HG03139 (cell line): Measurements from ENCODE around the gene EZR.

Source experiments
- ATAC-seq: cut with Tn5 transposase; IDR thresholded peaks from one replicate; pipeline ENCODE4 v1.9.1; 2021; ENCODE audit not compliant: unreplicated experiment

The EZR gene

DNA sequence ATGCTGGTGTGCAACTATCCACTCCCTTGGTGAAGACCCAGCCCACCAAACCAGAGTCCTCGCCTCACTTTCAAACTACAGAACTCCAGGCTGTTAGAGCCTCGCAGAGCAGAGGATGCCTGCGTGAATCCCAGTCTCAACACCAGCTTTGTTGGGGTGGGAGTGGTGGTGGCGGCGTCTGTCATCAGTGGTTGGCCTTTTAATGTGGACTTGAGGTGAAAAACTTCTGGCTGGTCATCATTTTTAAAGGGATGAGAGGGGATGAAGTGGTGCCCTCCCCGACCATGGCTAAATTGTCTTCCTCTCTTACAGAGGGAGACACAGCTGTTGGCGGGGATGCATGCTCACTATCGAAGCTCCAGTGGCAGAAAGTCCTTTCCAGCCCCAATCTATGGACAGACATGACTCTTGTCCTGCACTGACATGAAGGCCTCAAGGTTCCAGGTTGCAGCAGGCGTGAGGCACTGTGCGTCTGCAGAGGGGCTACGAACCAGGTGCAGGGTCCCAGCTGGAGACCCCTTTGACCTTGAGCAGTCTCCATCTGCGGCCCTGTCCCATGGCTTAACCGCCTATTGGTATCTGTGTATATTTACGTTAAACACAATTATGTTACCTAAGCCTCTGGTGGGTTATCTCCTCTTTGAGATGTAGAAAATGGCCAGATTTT is 54.9 kb downstream of the EZR start:
- no peak for ATAC-seq

DNA sequence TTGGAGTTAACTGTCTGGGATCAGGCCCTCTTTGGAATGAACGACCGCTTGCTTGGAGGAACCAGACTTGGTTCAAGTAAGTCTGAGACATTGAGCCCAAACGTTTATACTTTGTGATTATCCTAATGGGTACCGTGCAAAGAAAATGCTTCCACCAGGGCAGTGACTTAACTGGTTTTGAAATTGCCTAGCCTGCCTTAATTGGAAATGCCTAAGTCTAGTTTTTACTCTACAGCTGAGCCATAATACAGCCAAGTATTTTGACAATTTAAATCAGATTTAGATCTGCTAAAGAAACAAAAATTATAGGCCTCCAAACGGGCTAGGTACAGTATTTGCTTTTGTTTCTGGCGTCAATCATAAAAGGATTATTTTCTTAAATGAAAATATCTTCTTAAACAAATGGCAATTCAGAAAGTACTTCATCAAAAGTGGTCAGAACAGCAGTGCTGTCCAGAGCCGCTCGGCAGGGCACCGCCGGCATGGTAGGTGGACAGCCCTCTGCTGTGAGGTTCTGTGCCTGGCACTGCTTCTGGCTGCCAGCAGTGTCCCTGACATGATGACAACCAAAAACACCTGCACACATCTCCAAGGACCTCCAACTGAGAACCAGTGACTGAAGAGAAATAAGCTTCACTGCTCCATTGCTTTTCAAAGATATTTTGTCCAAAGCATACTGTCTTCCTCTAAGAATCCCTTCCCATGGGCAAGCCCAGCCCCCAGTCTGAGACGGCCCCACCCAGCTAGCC is 55.6 kb downstream of the EZR start:
- ATAC-seq: no peak

DNA sequence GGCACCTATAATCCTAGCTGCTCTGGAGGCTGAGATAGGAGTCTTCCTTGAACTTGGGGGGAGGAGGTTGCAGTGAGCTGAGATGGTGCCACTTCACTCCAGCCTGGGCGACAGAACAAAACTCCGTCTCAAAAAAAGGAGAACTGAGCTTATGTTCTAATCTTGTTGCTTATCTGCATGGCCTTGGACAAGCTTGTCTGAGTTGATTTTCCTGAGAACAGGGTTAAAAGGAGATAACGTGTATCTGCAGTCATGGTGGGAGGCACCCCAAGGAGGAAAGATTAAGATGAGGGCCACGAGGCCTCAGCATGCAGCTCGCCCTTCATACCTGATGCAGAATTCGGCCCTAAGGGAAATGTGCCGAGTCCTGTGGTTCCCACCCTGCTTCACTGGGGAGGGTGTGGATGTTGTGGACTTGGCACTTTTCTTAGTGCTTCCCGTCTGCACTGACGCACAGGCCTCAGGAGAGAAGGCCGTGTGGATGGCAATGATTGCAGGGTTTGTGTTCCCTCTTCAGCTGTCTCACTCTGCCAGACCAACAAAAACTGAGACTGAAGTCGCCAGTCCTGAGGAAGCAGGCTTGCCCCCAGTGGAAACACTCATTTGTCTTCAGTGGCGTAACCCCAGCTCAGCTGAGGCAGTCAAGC is 56.3 kb downstream of the EZR start:
- no peak for ATAC-seq

DNA sequence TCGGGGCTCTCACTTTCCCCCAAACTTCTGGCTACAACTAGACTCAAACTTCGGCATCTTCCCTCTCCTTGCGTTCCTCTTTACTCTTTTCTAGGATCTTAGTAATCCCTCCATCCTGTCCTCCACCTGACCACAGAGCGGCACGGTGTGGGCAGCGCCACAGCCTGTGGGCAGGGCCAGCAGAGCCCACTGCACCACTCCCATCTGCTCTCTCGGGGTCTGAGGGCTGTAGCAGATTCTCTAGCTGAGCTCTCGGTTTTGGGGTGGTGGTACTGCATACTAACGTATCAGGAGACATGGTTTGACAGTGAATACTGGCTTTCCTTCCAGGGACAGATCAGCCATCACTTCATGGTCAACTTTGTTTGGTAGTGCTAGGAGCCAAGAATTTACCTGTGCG is 57.4 kb downstream of the EZR start:
- ATAC-seq: no peak

DNA sequence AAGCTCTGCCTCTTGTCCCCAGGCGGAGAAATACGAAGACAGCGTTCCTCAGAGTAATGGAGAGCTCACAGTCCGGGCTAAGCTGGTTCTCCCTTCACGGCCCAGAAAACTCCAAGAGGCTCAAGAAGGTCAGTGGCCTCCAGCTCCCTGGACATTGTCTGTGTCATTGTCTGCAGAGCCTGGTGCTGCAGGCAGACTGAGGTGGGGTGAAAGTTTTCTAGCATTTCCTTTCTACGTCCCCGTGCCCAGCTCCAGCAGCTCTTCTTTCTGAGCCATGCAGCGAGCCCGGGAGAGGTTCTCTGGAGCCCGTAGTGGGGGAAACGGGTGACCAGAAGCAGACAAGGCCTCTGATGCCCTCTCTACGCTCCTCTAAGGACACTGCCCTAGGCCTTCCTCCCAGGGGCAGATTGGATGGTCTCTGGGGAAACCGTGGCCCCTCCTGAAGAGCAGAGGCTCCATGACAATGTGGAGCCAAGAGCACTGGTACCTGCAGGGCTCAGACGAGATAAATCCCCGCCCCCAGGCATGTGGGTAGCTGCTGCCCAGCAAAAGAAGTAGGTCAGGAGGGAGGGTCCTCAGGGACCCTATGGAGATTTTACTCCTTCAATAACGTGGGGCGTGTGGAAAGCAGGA is 58.4 kb downstream of the EZR start:
- ATAC-seq: no peak

DNA sequence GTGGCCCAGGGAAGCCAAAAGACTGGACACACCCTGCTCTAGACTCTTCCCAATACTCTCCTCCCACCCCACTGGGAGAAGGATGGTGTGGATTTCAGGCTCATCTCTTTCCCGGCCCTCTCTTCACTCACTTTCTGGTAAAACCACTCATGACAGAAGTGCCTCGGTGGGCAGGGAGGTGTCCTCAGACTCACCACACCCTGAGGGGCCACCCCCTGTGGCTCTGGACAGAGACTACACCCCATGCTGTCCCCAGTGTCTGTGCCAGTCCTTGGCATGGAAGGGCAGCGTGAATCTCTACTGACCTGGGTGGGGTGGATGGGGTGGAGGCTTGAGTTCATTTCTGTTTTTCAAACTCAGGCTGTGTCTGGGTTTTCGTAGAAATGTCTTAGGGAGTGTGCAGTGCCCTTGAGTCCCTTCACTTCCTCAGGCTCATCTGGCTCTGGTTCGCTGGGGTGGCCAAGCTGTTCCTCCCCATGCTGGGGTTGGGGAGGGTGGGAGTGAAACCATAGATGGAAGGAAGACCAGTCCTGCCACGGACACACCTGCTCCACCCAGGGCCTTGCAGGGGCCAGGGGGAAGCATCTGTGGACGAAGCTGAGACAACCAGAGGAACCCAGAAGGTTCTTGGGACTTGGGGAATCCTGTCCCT is 59.1 kb downstream of the EZR start:
- no peak for ATAC-seq

DNA sequence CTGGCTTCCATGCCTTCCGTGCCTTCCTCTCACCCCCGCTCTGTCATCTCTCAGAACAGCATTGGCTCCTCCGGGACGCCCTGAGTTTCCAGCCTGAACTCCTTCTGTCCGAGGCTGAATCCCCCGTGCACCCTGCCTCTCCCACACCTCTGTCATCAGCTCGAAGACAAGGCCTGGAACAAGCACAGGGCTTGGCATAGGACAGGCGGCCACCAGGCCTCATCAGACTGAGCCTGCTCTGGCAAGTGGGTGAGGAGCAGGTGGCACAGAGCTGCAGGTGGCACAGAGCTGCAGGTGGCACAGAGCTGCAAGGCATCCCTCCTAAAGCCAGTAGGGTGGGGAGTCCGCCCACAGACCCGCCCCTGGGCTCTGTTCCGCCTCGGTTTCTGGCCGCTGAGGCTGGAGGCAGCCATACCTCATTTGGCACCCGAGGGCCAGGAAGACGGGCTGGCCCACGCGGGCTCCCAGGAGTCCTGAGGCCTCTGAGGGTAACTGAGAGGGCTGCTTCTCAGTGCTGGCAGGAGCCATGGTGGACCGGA is 60.2 kb downstream of the EZR start:
- ATAC-seq: no peak

DNA sequence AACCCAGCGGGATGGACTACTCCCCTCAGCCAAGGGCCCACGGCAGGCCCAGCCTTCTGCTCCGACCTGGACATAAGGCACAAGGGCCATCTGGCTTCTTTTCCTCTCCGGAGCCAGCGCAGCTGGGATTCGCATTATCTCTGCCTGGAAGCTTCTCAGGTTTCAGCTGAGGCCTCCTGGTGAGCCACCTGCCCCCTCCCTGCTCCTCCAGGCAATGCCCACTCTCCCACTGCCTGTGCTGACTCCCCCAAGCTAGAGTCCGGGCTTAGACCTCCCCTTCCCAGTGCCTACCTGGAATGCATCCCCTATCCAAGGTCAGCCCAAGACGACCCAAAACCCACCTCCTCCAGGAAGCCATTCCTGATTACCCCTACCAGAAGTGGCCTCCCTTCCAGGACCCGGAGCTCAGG is 60.7 kb downstream of the EZR start:
- no peak for ATAC-seq

DNA sequence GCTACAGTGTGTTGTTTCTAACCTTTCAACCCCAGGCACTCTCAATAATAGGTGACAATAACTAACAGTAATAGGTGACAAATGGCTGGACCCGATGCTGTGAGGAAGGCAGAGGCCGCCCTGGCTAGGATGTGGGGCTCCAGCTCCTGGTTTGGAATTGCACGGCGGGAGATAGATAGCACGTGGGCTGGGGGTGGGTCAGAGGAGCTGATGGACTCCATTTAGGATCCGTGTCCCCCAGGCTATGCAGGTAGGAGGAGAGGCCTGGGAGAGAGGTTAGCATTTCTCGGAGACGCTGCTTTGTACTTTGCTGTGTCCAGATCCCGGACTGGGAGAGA is 61.4 kb downstream of the EZR start:
- ATAC-seq: no peak

DNA sequence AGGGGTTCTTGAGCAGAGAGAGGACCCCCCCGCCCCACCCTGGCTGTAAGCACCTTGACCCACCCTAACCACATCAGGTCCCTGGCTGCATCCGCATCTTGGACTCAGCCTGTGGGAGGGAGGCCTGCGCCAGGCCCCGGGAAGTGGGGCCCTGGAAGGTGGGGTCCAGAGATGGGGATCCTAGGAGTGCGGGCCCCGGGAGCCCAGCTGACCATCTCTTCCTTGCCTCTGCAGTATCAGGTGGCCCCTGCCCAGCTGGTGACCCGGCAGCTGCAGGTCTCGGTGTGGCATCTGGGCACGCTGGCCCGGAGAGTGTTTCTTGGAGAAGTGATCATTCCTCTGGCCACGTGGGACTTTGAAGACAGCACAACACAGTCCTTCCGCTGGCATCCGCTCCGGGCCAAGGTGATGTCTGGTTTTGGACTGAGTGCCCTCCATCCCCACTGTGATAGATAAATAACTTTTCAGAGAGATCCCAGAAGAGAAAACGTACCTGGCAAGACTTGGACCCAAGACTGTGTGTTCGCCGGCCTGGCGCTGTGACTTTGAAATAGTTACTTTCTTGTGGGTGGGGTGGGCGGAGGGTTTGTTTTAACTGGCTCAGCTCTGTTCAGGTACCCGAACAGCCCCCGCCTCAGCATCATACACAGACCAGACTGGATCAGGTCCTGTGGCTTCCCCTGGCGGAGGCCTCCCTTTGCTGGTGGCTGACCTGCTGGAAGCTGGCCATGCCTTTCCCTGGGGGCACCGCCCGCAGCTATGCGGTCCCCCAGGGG is 62.0 kb downstream of the EZR start:
- ATAC-seq: no peak

DNA sequence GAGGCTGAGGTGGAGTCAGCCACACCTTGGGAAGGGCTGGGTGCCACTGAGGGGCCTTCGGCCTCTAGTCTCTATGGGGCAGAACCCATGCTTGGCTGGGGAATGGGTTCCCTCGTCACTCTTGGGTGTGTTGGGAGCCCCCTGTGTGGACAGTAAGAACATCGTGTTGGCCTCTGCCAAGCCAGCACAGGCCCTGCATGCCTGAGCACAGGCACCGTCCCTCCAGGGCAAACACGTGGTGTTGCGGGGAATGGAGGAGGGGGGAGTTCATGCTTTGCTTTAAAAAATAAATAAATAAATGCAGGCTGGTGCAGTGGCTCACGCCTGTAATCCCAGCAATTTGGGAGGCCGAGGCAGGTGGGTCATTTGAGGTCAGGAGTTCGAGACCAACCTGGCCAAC is 63.0 kb downstream of the EZR start:
- ATAC-seq: no peak

DNA sequence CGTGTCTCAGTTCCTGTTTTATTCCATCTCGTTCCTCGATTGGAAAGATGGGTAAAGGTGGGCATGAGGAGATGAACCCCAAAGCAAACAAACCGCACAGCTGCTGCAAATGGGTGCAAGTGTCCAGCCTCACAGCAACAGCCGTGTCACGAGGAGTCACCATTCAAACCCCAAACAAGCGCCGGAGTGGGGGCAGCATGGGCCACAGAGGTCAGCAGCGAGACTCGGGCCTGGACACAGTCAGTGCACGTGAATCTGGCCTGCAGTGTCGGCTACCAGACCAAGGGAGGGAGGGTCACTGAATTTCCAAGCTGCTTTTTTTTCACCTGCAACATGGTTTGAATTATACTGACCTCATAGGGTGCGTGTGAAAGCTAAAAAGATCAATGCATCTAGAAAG is 63.5 kb downstream of the EZR start:
- no peak for ATAC-seq

DNA sequence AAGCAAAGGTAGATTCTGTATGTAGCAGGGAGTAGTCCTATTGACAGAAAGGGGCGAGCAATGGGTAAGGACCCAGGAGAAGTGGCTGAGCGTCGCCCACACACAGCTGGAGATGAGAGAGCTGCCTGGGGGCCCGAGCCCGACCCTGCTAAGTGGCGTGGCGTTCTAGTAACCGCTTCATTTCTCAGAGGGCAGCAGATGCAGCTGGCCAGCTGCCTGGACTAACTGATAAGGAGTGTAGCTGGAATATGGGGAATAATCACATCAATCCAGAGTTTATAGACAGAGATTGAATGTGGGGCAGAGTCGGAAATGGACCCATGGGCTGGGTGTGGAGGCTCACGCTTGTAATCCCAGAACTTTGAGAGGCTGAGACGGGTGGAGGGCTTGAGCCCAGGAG is 64.4 kb downstream of the EZR start:
- ATAC-seq: no peak

DNA sequence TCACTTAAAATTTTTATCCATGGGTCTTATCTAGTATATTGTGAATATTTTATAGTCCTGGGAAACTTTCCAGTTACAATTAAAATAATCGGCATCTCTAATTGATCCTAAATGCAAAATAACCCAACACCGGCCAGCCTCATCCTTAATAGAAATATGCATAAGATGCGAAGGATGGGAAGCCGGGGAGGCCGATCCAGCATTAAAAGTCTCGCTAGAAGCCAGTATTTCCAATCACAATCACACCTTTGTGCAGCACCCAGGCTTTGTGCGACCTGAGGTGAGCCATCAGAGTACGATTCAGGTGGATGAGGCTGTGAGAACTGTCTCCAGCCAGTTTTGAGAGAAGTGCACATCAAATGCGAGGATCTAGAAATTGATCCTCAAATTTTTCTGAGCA is 65.4 kb downstream of the EZR start:
- no peak for ATAC-seq

DNA sequence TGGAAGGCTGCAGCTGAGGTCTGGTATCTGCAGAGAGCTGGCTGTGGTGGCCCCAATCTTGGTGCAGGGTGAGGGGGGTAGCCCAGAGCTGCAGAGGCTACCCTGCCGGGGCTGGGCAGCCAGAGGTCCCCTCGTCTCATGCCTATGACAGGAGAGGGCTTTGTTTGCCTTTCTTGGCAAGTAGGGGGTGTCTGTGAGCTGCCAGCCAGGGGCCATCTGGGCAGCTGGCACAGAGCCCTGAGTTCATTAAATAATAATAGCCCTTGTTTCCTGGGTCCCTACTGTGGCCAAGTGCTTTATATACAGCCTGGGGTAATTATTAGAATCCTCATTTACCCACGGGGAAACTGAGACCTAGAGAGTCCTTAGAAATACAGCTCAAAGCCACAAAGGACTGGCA is 66.6 kb downstream of the EZR start:
- no peak for ATAC-seq

DNA sequence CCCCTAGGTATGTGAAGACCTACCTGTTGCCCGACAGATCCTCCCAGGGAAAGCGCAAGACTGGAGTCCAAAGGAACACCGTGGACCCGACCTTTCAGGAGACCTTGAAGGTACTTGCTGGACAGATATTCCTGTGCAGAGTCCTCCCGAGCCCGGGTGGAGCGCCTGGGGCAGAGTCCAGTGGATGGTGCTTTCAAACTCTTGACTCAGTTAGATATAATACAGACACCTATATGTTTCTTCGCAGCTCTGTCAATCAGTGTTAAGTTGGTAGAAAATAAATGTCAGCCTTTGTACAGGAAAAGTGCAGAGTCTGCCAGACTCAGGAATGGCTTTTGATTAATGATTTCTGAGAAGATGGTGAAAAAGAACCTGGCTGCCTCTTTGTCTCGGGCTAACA is 67.2 kb downstream of the EZR start:
- no peak for ATAC-seq

DNA sequence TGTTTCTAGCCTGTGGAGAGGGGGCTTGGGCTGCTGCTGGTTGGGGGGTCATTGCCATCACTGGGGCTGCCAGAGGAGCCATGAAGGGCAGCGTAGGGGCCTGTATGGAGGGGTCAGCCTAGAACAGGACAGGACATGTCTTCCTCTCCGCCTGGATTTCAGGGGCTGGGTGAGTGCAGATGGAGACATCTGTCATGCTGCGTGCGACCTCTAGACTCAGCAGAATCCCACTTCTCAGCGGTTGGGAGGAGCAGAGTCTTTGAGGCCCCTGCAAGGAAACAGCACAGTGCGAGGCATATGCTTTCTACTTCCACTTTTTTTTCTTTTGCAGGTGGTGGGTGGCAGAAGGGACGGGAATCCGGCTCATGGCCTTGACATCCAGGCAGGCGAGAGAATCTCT is 67.9 kb downstream of the EZR start:
- ATAC-seq: no peak

DNA sequence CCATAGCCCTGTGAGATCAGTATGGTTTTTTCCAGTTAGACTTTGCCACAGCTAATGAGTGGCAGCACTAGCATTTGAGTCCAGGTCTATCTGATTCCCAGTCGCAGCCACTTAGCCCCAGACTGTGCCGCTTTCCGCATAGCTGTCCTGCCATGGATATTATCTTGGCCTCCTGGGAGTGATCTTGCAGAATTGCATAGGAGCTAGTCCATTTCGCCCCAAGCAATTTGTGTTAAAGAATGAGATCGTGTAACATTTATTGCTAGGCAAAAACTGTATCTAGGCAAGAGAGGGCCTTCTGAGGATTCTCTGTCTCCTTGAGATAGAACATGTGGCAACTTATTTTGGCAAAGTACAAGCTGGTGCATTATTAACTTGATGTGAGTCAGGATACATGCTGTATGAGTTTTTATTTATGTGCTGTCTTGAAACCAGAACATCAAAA is 74.2 kb downstream of the EZR start:
- ATAC-seq: no peak

DNA sequence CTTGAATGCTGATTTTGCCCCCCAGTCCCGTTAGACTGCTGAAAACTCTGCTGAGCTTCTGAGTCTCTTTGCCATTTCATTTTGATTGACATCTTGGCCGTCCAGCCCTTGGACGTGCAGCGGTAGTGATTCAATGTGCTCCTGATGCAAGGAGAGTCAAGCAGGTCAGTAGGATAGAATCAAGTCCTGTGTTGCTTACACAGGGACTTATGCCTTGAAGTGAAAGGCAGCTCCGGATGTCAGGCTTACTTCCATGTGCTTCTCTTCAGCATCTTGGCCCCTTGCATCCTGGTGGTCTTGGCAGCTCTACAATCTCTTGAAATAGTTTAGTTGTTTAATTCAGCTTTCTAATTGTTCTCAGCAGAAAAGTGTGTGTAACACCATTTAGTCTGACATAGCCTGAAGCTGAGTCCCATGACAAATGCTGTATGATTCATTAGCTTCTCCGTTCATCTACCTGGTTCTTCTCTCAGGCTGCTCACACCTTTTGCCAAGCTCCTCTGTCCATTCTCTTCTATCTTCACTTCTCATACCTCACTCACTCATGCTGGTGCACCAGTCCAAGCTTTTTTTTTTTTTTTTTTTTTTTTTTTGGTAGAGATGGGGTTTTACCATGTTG is 76.0 kb downstream of the EZR start:
- no peak for ATAC-seq

DNA sequence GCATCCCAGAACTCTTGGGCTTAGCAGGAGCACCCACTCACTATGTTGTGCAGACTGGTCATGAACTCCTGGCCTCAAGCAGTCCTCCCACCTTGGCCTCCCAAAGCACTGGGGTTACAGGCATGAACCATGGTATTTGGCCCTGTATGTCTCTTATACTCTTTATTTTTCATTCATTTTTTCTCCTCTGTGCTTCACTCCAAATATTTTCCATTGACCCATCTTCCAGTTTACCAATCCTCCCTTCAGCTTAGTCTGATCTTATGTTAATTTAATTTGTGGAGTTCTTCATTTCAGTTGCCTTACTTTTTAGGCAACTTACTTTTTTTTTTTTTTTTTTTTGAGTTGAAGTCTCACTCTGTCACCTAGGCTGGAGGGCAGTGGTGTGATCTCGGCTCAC is 79.5 kb downstream of the EZR start:
- no peak for ATAC-seq
